GM19438 (cell line): Measurements from ENCODE around the gene KHDC1L.
"Not testable (repeated sequence)": the region's sequence is repeated elsewhere in the genome, so short reads cannot be mapped to it uniquely, and the experiment has no call there.

Source experiments
- ATAC-seq: cut with Tn5 transposase; IDR thresholded peaks from one replicate; pipeline ENCODE4 v1.9.1; 2021; ENCODE audit warnings: low read depth; ENCODE audit not compliant: unreplicated experiment

The KHDC1L gene, protein sequence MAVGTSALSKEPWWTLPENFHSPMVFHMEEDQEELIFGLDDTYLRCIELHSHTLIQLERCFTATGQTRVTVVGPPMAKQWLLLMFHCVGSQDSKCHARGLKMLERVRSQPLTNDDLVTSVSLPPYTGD

DNA sequence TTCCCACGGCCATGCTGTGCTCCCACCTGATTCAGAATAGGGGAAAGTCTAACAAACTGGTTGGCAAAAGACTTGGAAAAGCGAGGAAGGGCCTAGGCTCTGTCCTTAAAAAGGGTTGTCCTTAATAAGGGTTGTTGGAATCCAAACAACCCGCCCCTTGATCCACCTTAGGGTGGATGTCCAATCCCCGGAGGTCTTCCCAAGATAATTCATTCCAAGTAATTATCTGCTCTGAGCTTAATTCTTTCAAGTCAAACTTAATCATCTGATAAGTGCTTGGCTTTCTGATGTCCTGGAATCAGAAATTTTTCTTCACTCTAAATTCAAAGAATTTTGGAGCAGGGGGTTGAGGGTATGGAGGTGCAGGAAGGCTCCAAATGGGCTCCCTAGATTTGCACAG is at the start of gene KHDC1L:
TSS of gene KHDC1L (minus strand) at position 101 of the 400 bp plus-strand sequence. CDS start at position 13, 88 bp downstream.
- no peak for ATAC-seq

DNA sequence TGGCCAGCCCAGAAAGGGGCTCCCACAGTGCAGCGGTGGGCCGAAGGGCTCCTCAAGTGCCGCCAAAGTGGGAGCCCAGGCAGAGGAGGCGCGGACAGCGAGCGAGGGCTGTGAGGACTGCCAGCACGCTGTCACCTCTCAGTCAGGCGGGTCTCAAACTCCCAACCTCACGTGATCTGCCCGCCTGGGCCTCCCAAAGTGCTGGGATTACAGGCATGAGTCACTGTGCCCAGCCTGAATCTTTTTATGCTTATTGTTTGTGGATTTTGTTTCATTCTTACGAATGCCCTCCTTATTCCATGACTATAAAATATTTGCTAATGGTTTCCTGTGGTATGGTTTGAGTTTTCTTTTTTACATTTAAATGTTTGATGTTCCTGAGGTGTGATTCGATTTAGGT is 44.0 kb upstream of the KHDC1L start:
- ATAC-seq: not testable (repeated sequence)

DNA sequence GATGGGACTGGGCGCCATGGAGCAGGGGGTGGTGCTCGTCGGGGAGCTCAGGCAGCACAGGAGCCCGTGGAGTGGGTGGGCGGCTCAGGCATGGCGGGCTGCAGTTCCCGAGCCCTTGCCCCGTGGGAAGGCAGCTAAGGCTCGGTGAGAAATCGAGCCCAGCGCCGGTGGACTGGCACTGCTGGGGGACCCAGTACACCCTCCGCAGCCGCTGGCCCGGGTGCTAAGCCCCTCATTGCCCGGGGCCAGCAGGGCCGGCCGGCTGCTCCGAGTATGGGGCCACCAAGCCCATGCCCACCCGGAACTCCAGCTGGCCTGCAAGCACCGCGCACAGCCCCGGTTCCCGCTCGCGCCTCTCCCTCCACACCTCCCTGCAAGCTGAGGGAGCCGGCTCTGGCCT is 43.6 kb upstream of the KHDC1L start:
- not testable (repeated sequence) for ATAC-seq

DNA sequence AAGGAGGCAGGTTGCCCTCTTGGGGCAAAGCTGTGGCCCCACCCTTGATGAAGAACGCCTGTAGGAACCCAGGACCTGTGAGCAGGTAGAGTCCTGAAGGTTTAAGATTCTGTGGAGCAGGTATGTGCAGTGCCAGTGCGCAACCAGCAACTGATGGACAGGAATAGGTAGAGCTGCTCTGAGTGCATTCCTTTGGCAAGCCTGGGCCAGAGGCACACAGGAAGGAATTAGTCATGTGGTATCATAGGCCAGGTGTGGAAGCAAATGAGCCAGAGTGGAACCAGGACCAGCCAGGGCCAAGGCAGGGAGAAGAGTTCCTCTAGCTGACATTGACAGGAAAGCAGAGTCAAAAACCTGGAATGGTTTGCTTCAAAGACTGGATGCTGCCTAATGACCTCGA is 39.1 kb upstream of the KHDC1L start:
- ATAC-seq: no peak

DNA sequence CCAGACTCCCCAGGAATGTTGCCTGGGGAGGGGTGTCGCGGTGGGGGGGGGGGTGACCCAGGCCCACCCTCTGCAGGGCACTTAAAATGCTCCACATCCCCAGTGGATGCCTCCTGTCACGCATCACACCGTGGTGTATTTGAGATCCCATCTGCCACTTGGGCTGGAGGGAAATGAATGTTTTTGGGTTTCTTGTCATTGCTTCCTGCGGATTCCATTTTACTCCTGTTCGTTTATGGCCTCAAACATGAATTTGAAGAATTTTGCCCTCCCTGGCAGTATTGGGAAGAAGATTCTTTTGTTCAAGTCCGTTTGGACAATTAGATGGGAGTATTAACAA is 38.2 kb upstream of the KHDC1L start:
- peak; percentile 13 for ATAC-seq

DNA sequence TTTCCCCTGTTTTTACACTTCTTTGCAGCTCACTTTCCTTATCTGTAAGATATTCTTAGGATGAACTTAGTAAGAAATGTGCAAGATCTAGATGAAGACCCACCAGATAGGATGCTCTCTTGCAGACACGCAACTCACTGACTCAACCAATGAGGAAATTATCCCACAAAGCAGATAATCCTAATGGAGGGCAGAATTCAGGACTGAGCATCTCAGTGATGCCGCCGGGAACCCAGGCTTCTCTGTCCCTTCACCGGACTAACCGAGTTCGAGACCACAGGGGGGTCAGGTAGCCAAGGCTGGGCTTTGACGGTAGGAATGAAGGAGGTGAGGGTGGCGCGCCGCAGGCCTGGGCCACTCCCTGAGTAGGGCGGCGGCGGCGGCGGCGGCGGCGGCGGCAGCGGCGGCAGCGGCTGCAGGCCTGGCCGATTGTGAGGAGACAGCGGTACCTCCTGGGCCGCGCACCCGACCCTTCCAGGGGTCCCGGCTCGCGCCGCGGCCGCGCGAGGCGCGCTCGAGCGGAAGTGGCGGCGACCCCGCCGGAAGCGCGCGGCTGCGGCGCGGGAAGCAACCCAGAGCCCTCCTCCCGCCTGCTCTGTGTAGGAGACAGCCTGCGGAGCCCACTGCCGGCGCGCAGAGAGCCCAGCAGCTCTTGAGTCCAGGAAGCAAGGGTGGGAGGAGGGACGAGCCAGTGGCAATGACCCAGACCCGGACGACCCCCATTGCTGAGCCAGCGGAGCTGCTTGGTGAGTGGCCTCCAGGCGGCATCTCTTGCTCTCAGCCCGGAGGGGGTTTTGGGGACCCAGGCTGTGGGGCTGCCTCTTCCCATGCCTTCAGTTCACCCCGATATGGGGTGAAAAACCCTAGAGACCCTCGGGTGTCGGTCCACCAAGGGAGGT is 37.6 kb upstream of the KHDC1L start, which contains the start of gene KHDC1:
TSS of gene KHDC1 (minus strand) at position 526 of the 899 bp plus-strand sequence. CDS start 20,679 bp downstream, outside the sequence.
- ATAC-seq: peak; percentile 92

DNA sequence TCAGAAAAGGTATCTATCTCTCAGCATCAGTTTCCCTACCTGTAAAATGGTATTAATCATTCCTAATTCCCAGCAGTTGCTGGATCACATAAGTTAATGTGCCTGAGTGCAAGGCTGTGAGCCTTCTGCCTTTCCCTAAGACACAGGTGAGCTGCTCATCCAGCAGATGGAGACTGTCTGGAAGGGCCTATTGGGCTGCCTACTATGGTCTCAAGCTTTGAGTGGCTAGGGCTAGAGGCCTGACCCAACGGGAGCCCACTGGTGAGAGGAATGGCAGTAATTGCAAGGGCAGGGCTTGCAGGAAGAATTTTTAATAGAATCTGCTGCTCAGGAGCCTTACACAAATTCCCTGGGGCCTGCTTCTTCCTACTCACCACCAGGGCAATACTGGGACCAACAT is 33.4 kb upstream of the KHDC1L start:
- no peak for ATAC-seq

DNA sequence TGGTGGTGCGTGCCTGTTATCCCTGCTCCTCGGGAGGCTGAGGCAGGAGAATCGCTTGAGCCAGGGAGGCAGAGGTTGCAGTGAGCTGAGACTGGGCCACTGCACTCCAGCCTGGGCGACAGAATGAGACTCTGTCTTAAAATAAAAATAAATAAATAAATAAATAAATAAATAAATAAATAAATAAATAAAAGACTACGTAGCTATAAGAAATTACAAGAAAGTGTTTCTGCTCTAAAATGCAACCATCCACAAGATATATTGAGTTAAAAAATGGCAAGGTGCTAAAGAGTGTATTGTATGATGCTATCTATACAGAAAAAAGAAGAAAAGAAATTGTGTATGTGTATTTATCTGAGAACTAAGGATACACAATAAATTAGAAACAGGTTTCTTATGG is 29.0 kb upstream of the KHDC1L start:
- ATAC-seq: not testable (repeated sequence)

DNA sequence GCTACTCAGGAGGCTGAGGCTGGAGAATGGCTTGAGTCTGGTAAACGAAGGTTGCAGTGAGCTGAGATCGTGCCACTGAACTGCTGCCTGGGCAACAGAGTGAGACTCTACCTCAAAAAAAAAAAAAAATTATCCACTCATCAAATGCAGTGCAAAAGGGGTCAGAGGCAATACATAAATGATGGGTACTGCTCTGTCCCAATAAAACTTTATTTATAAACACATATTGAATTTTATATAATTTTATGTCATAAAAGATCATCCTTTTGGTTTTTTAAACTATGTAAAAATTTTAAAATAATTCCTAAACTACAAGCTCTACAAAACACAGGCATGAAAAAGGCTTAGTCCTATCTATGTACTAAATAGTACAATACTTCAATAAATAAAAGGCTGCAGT is 27.4 kb upstream of the KHDC1L start:
- no peak for ATAC-seq

DNA sequence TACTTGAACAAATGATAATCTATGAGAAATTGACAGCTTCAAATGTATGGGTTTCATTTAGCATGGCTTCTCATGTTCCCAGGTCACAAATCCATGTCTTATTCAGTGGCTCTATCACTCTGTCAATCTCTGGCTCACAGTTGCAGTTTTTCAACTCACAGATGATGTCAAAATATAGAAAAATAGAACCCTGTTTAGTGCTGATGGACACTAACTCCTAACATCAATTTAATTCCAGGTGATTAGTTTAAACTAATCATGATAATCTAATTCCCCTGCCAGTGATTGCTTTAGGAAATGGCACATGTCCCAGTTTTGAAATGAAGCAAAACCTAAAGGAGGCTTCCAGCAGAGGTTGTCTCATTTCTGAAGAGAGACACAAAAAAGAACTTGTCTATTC is 24.7 kb upstream of the KHDC1L start:
- no peak for ATAC-seq

DNA sequence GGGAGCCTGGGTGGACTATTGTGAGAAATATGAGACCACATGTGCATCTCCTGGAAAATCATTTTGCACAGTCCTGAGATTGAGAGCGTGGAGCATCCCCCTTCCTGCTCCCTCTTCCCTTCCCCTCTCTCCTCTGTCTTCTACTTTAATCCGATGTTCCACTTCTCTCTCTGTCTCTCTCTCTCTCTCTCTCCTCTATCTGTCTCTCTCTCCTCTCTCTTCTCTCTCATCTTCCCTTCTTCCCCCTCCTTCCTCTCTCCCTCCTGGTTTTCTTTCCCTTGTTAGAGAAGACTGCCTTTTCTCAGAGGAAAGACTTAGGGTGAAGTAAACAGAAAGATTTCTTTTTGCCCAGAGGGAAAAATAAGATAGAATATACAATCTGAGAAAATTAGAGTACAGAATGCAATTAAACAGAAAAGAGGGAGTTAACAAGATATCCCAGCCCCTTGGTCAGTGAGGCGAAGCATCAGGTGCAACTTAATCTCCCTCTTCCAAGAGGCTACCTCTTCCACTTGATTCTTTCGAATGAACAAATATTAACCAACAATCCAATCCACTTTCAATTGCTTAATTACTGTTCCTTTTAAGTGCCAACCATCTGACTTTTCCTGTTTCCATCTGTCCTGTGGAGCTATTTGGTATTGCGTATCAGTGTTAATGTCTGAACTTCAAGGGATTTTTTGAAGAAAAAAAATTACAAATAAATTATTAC is 23.1 kb upstream of the KHDC1L start:
- no peak for ATAC-seq

DNA sequence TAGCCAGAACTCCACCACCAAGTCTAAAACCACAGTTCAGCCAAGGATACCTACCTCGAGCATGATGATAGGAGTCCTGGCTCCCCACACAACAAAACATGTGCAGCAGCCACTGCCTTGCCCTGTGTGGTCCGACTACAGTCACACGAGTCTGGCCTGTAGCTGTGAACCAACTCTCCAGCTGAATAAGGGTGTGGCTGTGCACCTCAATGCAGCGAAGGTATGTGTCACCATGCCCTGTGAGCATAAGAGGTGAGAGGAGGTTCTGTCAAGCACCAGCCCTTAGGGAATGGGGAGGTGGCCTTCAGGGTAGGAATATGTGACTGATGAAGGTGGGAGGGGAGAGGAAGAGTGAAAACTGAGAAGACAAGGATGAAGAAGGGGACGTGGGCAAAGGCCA is 16.7 kb upstream of the KHDC1L start:
- no peak for ATAC-seq

DNA sequence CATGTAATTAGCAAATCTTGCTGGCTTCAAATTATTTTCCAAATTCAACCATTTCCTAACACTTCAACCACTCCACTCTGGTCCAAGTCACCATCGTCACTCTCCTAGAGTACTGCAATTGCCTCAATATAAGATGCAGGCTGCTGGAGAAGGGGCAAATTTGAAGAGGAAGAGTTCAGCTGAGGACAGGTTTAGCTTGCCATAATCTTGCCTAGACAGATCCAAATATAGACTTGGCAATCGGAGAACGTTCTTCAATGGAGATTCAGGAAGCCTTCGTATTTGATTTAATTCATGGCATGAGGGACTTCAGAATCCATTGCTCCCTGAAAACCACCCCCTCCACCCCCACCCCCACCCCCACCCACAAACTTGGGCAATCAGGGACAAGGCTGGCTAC is 15.4 kb upstream of the KHDC1L start:
- ATAC-seq: no peak

DNA sequence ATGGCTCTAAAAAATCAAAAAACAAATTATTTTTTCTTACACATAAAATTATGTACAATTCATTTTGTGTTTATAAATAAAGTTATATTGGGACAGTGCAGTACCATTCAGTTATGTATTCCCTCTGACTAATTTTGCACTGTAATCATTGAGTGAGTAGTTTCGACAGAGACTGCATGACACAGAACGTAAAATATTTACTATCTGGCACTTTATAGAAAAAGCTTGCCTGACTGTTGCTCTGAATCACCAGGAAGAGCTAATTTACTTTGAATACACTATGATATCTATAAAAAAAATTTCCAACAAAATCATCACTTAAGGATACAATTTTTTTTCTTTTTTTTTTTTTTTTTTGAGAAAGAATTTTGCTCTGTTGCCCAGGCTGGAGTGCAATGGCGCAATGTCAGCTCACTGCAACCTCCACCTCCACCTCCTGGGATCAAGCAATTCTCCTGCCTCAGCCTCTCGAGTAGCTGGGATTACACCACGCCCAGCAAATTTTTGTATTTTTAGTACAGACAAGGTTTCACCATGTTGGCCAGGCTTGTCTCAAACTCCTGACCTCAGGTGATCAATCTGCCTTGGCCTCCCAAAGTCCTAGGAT is 11.0 kb upstream of the KHDC1L start:
- ATAC-seq: no peak

DNA sequence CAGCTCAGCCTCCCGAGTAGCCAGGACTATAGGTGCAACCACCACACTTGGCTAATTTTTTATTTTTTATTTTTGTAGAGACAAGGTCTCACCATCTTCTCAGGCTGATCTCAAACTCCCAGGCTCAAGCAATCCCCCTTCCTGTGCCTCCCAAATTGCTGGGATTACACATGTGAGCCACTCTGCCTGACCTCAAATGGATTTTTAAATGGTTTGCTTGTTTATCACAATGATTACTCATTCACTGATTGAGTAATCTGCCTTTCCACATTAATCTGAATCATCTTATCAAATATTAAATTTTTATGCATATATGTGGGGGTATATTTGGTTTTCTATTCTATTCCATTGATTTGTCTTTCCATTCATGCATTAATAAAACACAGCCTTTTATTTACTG is 9.4 kb upstream of the KHDC1L start:
- ATAC-seq: no peak

DNA sequence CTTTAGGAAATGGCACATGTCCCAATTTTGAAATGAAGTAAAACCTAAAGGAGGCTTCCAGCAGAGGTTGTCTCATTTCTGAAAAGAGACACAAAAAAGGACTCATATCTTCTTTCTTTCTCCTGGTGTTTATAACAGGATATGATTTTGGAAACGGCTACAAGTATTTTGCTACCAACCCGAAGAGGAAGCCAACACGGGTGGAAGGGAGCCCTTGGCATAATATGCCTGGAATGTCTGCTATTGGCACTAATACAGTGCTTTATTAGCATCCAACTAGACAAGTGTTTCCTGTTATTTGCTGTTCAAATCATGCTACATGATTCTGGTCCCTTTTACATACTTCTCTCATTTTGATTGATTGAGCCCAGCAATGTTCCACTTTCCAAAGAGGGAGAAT is 8.7 kb upstream of the KHDC1L start:
- ATAC-seq: not testable (repeated sequence)

DNA sequence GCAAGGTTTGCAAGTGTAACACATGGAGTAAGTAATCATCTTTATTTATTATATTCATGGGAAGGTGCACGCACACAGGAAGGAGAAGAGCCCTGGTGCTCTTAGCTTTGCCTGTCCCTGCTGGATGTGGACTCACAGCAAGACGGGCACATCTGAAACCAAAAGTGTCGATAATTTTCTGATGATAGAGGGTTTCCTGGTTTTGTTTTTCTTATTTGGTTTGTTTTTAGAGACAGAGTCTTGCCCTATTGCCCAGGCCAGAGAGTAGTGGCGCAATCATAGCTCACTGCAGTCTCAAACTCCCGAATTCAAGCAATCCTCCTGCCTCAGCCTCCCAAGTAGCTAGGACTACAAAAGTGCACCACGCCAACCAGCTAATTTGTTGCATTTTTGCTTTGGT is 7.8 kb upstream of the KHDC1L start:
- ATAC-seq: no peak

DNA sequence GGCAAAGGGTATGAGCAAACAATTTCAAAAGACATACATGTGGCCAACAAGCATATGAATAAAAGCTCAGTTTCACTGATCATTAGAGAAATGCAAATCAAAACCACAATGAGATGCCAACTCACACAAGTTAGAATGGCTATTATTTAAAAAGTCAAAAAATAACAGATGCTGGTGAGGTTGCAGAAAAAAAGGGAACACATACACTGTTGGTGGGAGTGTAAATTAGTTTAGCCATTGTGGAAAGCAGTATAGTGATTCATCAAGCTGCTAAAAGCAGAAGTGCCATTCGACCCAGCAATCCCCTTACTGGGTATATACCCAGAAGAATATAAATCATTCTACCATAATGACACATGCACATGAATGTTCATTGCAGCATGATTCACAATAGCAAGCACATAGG is 6.7 kb upstream of the KHDC1L start:
- ATAC-seq: no peak

DNA sequence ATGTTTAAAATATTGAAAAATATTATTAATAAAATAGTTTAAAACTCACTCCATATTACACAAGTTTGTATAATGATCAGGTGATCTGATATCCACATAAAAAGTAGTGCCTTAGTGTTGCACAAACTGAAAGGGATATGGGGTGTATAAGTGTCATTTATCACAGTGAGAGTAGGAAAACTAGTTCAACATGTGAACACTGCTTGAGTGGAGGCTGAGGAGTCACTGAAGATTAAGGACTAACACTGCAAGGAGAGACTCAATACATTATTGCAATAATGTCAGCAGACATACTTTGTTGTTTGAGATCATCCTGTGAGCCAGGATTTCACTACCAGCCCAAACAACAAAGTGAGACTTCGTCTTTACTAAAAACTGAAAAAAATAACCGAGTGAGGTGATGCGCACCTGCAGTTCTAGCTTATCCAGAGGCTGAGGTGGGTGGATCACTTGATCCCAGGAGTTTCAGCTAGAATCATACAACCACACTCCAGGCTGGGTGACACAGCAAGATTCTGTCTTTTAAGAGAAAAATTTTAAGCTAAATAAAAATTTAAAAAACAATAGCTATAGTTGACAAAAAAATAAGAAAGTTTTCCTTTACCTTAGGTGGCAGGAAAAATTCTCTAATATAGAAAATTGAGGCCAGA is 2.4 kb upstream of the KHDC1L start:
- no peak for ATAC-seq

DNA sequence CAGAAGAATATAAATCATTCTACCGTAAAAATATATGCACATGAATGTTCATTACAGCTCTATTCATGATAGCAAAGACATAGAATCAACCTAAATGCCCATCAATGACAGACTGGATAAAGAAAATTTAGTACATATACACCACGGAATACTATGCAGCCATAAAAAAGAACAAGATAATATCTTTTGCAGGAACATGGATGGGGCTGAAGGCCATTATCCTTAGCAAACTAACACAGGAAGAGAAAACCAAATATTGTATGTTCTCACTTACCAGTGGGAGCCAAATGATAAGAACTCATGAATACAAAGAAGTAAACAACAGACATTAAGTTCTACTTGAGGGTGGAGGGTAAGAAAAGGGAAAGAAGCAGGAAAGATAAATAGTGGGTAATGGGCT is 8.4 kb downstream of the KHDC1L start:
- no peak for ATAC-seq

DNA sequence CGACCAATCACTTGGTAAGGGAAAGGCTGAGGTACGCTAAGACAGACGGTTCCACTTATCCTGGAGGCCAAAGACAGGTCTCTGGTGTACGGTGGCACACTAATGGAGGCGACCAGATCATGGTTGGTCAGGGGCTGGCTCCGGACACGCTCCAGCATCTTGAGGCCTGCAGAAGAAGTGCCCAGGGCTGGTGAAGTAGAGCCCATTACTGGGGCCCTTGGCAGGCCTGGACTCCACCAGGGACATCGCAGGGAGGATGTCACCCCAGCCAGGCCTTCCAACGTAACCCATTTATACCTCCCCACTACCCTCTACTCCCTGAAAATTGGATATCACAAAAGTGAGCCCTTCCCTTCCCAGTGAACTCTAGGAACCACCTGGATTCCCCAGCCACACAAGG is 16.2 kb downstream of the KHDC1L start:
- no peak for ATAC-seq
